NCI-H2196 (cell line): ENCODE data around the gene NCKAP5.
A peak's percentile ranks its signal among the peaks of the same experiment; 100 is the strongest.

Experiments
- DNase-seq: peaks from one replicate; lab custom pipeline; 2025; ENCODE audit not compliant: unreplicated experiment; lab: John Stamatoyannopoulos, UW

Gene NCKAP5

GRCh38 chr2:133173224-133173623, 395.0 kb downstream of the NCKAP5 start:
- no peak for DNase-seq

GRCh38 chr2:133171393-133172004, 396.8 kb downstream of the NCKAP5 start:
- peak; percentile 49 for DNase-seq

- DNase-seq = no peak
Observed at GRCh38 chr2:133169274-133169912, 398.9 kb downstream of the NCKAP5 start.

GRCh38 chr2:133167990-133168389, 400.3 kb downstream of the NCKAP5 start:
- DNase-seq = no peak

GRCh38 chr2:133167223-133167622, 401.0 kb downstream of the NCKAP5 start:
- DNase-seq = no peak

GRCh38 chr2:133166031-133166430, 402.2 kb downstream of the NCKAP5 start:
- DNase-seq = no peak

GRCh38 chr2:133163111-133163510, 405.2 kb downstream of the NCKAP5 start:
- DNase-seq = no peak

GRCh38 chr2:133158442-133158841, 409.8 kb downstream of the NCKAP5 start:
- no peak for DNase-seq

GRCh38 chr2:133158024-133158423, 410.2 kb downstream of the NCKAP5 start:
- no peak for DNase-seq

GRCh38 chr2:133157141-133157540, 411.1 kb downstream of the NCKAP5 start:
- no peak for DNase-seq

- DNase-seq = no peak
Observed at GRCh38 chr2:133152801-133153200, 415.5 kb downstream of the NCKAP5 start.

GRCh38 chr2:133148187-133148586, 420.1 kb downstream of the NCKAP5 start:
- DNase-seq = no peak

GRCh38 chr2:133146893-133147292, 421.4 kb downstream of the NCKAP5 start:
- no peak for DNase-seq

- no peak for DNase-seq
Observed at GRCh38 chr2:133143645-133144044, 424.6 kb downstream of the NCKAP5 start.

GRCh38 chr2:133142087-133142486, 426.2 kb downstream of the NCKAP5 start:
- DNase-seq = no peak

GRCh38 chr2:133140620-133141019, 427.6 kb downstream of the NCKAP5 start:
- DNase-seq = no peak

- DNase-seq = no peak
Observed at GRCh38 chr2:133139847-133140533, 428.3 kb downstream of the NCKAP5 start.

GRCh38 chr2:133138693-133139092, 429.6 kb downstream of the NCKAP5 start:
- DNase-seq = no peak

- DNase-seq = no peak
Observed at GRCh38 chr2:133135035-133135654, 433.1 kb downstream of the NCKAP5 start.

GRCh38 chr2:133130548-133131246, 437.6 kb downstream of the NCKAP5 start:
- DNase-seq = no peak

- no peak for DNase-seq
Observed at GRCh38 chr2:133124446-133124845, 443.8 kb downstream of the NCKAP5 start.
